SK-N-SH treated with all-trans-retinoic acid at 6 μM for 48 hours (cell line): ENCODE results near the gene VIM.

Experiments used
- ATAC-seq: fragments of 200-7000 bp; cut with Tn5 transposase; 3 replicates; pipeline ENCODE4 v1.9.1; 2020; ENCODE audit warnings: mild to moderate bottlenecking, moderate library complexity
- ARNTL ChIP-seq: fragments of 450-650 bp; formaldehyde crosslinking; IDR thresholded peaks from 2 replicates; pipeline ENCODE4 v1.5.0; 2020; ENCODE audit warnings: low read depth, mild to moderate bottlenecking, moderate library complexity, borderline replicate concordance
- BACH2 ChIP-seq: fragments of 250-450 bp; sonication (Bioruptor Pico); IDR thresholded peaks from 2 replicates; pipeline ENCODE4 v1.9.0; 2021; ENCODE audit warnings: mild to moderate bottlenecking, borderline replicate concordance
- CSDC2 ChIP-seq: fragments of 250-450 bp; sonication (Bioruptor Pico); IDR thresholded peaks from 2 replicates; pipeline ENCODE4 v1.5.0; 2020; ENCODE audit warnings: mild to moderate bottlenecking, moderate library complexity
- ESRRG ChIP-seq: fragments of 250-450 bp; sonication (Bioruptor Pico); IDR thresholded peaks from 2 replicates; pipeline ENCODE4 v1.6.1; 2021; ENCODE audit warnings: mild to moderate bottlenecking
- GLIS3 ChIP-seq: fragments of 250-450 bp; sonication (Bioruptor Pico); IDR thresholded peaks from 2 replicates; pipeline ENCODE4 v1.5.0; 2020; ENCODE audit warnings: mild to moderate bottlenecking, moderate library complexity
- ISL1 ChIP-seq: fragments of 250-450 bp; sonication (Bioruptor Pico); IDR thresholded peaks from 2 replicates; pipeline ENCODE4 v2.1.2; 2022; ENCODE audit warnings: mild to moderate bottlenecking, moderate library complexity
- OSR1 ChIP-seq: fragments of 250-450 bp; sonication (Bioruptor Pico); IDR thresholded peaks from 2 replicates; pipeline ENCODE4 v1.8.0; 2022; ENCODE audit warnings: moderate library complexity, mild to moderate bottlenecking, inconsistent platforms
- PPARA ChIP-seq: fragments of 250-450 bp; sonication (Bioruptor Pico); IDR thresholded peaks from 2 replicates; pipeline ENCODE4 v1.5.0; 2020; ENCODE audit warnings: mild to moderate bottlenecking, borderline replicate concordance
- RARB ChIP-seq: fragments of 250-450 bp; sonication (Bioruptor Pico); IDR thresholded peaks from 2 replicates; pipeline ENCODE4 v1.8.0; 2021; ENCODE audit warnings: mild to moderate bottlenecking, moderate library complexity
- SNAI2 ChIP-seq: fragments of 250-450 bp; sonication (Bioruptor Pico); IDR thresholded peaks from 2 replicates; pipeline ENCODE4 v1.5.0; 2020; ENCODE audit warnings: mild to moderate bottlenecking, moderate library complexity
- TCF4 ChIP-seq: fragments of 250-450 bp; sonication (Bioruptor Pico); IDR thresholded peaks from 2 replicates; pipeline ENCODE4 v1.8.0; 2021; ENCODE audit warnings: mild to moderate bottlenecking, moderate library complexity, borderline replicate concordance
- TOX ChIP-seq: fragments of 250-450 bp; sonication (Bioruptor Pico); IDR thresholded peaks from 2 replicates; pipeline ENCODE4 v1.8.0; 2021; ENCODE audit warnings: mild to moderate bottlenecking, moderate library complexity, borderline replicate concordance
- ZC3H10 ChIP-seq: fragments of 250-450 bp; sonication (Bioruptor Pico); IDR thresholded peaks from 2 replicates; pipeline ENCODE4 v1.5.1; 2021; ENCODE audit warnings: mild to moderate bottlenecking, moderate library complexity
- ZFP3 ChIP-seq: fragments of 250-450 bp; sonication (Bioruptor Pico); IDR thresholded peaks from 2 replicates; pipeline ENCODE4 v1.5.0; 2020; ENCODE audit warnings: mild to moderate bottlenecking, moderate library complexity
- ZFP30 ChIP-seq: fragments of 450-650 bp; formaldehyde crosslinking; IDR thresholded peaks from 2 replicates; pipeline ENCODE4 v1.5.0; 2022; ENCODE audit warnings: mild to moderate bottlenecking, moderate library complexity
- ZNF565 ChIP-seq: fragments of 450-650 bp; formaldehyde crosslinking; conservative IDR thresholded peaks from 2 replicates; pipeline ENCODE4 v1.5.0; 2020; ENCODE audit warnings: low read depth, mild to moderate bottlenecking, moderate library complexity
- ZNF70 ChIP-seq: fragments of 450-650 bp; formaldehyde crosslinking; IDR thresholded peaks from 2 replicates; pipeline ENCODE4 v1.5.0; 2020; ENCODE audit warnings: mild to moderate bottlenecking, moderate library complexity
- ZNF8 ChIP-seq: fragments of 450-650 bp; formaldehyde crosslinking; IDR thresholded peaks from 2 replicates; pipeline ENCODE4 v1.5.0; 2020; ENCODE audit warnings: mild to moderate bottlenecking, moderate library complexity
- TF ChIP-seq, protein P1 (sequence below): fragments of 250-450 bp; sonication (Bioruptor Pico); IDR thresholded peaks from 2 replicates; pipeline ENCODE4 v1.8.0; 2021; ENCODE audit warnings: low read depth, mild to moderate bottlenecking, moderate library complexity, borderline replicate concordance
- TF ChIP-seq, protein P2 (sequence below): fragments of 250-450 bp; sonication (Bioruptor Pico); IDR thresholded peaks from 2 replicates; pipeline ENCODE4 v1.5.1; 2020; ENCODE audit warnings: low read depth, mild to moderate bottlenecking, moderate library complexity
- TF ChIP-seq, protein P3 (sequence below): fragments of 250-450 bp; sonication (Bioruptor Pico); IDR thresholded peaks from 2 replicates; pipeline ENCODE4 v1.5.1; 2021; ENCODE audit warnings: mild to moderate bottlenecking, moderate library complexity
- TF ChIP-seq, protein P4 (sequence below): fragments of 250-450 bp; sonication (Bioruptor Pico); IDR thresholded peaks from 2 replicates; pipeline ENCODE4 v1.8.0; 2020; ENCODE audit warnings: mild to moderate bottlenecking, moderate library complexity, borderline replicate concordance
- TF ChIP-seq, protein P5 (sequence below): fragments of 250-450 bp; sonication (Bioruptor Pico); IDR thresholded peaks from 2 replicates; pipeline ENCODE4 v1.5.0; 2020; ENCODE audit warnings: mild to moderate bottlenecking, moderate library complexity

The VIM gene

DNA sequence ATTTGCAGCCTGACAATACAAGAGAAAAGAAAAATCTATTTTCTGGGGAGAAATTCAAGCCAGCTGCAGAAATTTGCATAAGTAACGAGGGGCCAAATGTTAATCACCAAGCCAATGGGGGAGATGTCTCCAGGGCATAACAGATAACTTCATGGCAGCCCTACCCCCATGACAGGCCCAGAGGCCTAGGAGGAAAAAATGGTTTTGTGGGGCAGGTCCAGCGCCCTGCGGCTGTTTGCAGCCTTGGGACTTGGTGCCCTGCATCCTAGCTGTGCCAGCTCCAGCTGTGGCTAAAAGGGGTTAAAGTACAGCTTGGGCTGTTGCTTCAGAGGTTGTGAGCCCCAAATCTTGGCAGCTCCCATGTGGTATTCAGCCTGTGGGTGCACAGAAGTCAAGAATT is 54.3 kb downstream of the VIM start:
- ATAC-seq: no peak
- no peak for TF ChIP-seq ESRRG (CRISPR knock-in tag)
- no peak for TF ChIP-seq CSDC2
- TF ChIP-seq, protein P1, sequence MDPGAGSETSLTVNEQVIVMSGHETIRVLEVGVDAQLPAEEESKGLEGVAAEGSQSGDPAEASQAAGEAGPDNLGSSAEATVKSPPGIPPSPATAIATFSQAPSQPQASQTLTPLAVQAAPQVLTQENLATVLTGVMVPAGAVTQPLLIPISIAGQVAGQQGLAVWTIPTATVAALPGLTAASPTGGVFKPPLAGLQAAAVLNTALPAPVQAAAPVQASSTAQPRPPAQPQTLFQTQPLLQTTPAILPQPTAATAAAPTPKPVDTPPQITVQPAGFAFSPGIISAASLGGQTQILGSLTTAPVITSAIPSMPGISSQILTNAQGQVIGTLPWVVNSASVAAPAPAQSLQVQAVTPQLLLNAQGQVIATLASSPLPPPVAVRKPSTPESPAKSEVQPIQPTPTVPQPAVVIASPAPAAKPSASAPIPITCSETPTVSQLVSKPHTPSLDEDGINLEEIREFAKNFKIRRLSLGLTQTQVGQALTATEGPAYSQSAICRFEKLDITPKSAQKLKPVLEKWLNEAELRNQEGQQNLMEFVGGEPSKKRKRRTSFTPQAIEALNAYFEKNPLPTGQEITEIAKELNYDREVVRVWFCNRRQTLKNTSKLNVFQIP (CRISPR knock-in tag): no peak
- TF ChIP-seq ISL1 (CRISPR knock-in tag): no peak
- no peak for TF ChIP-seq TCF4
- TF ChIP-seq TOX (CRISPR knock-in tag): no peak
- no peak for TF ChIP-seq OSR1
- TF ChIP-seq, protein P2, sequence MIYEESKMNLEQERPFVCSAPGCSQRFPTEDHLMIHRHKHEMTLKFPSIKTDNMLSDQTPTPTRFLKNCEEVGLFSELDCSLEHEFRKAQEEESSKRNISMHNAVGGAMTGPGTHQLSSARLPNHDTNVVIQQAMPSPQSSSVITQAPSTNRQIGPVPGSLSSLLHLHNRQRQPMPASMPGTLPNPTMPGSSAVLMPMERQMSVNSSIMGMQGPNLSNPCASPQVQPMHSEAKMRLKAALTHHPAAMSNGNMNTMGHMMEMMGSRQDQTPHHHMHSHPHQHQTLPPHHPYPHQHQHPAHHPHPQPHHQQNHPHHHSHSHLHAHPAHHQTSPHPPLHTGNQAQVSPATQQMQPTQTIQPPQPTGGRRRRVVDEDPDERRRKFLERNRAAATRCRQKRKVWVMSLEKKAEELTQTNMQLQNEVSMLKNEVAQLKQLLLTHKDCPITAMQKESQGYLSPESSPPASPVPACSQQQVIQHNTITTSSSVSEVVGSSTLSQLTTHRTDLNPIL: no peak
- TF ChIP-seq, protein P3, sequence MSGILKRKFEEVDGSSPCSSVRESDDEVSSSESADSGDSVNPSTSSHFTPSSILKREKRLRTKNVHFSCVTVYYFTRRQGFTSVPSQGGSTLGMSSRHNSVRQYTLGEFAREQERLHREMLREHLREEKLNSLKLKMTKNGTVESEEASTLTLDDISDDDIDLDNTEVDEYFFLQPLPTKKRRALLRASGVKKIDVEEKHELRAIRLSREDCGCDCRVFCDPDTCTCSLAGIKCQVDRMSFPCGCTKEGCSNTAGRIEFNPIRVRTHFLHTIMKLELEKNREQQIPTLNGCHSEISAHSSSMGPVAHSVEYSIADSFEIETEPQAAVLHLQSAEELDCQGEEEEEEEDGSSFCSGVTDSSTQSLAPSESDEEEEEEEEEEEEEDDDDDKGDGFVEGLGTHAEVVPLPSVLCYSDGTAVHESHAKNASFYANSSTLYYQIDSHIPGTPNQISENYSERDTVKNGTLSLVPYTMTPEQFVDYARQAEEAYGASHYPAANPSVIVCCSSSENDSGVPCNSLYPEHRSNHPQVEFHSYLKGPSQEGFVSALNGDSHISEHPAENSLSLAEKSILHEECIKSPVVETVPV (CRISPR knock-in tag): no peak
- no peak for TF ChIP-seq RARB
- TF ChIP-seq ZNF8 (CRISPR knock-in tag): no peak
- TF ChIP-seq GLIS3 (CRISPR knock-in tag): no peak
- no peak for TF ChIP-seq ZNF565 (CRISPR knock-in tag)
- no peak for TF ChIP-seq ZFP30 (CRISPR knock-in tag)

DNA sequence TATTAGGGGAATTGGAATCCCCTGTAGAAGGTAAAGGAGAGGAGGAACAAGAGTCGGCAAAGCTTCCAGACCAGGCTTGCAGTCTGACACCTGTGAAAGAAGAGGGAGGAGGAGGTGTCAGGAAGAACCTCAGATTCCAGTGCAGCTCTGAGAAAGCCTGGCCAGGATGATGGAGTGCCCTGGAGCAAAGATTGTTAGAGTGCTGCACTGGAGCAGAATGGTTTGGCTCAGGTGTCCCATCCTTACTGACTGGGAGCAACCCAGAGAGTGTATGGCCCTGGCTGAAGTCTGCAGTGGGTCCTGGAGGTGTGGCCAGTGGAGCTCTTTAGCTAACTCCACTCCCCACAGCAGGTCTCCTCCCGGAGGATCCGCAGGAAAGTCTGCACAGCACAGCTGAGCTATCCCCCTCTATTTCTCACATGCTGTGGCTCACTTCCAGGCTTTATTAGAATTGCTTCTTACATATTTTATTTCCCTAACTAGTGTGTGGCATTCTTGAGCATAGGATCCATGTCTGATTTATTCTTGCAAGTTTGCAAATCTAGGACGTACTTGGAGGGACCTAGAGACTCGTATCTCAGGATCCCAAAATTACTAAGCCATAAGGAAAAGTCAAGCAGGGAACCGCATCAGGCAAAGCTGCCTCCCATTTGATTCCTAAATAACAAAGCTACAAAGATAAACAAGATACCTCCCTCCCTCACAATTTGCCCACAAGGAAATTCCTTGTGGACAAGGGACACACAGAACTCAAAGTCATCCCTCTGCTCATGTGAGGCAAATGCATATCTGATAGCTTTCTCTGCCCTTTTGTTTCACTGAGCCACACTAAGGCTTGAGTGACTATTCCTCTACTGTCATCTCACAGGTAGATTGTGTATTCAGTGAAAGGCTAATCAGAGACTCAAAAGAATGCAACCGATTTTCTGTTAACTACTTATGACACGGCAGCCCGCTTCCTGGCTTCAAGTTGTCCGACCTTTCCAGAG is 58.8 kb downstream of the VIM start:
- no peak; the same call in 2 of the 3 replicates for ATAC-seq
- TF ChIP-seq, protein P2: no peak
- TF ChIP-seq TCF4 (no peak), ZC3H10 (CRISPR knock-in tag) (no peak), ARNTL (CRISPR knock-in tag) (no peak), GLIS3 (CRISPR knock-in tag) (no peak), RARB (no peak), PPARA (CRISPR knock-in tag) (no peak), SNAI2 (CRISPR knock-in tag) (no peak), ZNF8 (CRISPR knock-in tag) (no peak), TOX (CRISPR knock-in tag) (no peak), ZNF70 (CRISPR knock-in tag) (no peak), ZFP3 (CRISPR knock-in tag) (no peak), ZFP30 (CRISPR knock-in tag) (no peak), BACH2 (CRISPR knock-in tag) (no peak), ESRRG (CRISPR knock-in tag) (no peak), ISL1 (CRISPR knock-in tag) (no peak)
- TF ChIP-seq, protein P4, sequence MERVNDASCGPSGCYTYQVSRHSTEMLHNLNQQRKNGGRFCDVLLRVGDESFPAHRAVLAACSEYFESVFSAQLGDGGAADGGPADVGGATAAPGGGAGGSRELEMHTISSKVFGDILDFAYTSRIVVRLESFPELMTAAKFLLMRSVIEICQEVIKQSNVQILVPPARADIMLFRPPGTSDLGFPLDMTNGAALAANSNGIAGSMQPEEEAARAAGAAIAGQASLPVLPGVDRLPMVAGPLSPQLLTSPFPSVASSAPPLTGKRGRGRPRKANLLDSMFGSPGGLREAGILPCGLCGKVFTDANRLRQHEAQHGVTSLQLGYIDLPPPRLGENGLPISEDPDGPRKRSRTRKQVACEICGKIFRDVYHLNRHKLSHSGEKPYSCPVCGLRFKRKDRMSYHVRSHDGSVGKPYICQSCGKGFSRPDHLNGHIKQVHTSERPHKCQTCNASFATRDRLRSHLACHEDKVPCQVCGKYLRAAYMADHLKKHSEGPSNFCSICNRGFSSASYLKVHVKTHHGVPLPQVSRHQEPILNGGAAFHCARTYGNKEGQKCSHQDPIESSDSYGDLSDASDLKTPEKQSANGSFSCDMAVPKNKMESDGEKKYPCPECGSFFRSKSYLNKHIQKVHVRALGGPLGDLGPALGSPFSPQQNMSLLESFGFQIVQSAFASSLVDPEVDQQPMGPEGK (CRISPR knock-in tag): no peak
- TF ChIP-seq, protein P3 (CRISPR knock-in tag): no peak
- TF ChIP-seq, protein P5, sequence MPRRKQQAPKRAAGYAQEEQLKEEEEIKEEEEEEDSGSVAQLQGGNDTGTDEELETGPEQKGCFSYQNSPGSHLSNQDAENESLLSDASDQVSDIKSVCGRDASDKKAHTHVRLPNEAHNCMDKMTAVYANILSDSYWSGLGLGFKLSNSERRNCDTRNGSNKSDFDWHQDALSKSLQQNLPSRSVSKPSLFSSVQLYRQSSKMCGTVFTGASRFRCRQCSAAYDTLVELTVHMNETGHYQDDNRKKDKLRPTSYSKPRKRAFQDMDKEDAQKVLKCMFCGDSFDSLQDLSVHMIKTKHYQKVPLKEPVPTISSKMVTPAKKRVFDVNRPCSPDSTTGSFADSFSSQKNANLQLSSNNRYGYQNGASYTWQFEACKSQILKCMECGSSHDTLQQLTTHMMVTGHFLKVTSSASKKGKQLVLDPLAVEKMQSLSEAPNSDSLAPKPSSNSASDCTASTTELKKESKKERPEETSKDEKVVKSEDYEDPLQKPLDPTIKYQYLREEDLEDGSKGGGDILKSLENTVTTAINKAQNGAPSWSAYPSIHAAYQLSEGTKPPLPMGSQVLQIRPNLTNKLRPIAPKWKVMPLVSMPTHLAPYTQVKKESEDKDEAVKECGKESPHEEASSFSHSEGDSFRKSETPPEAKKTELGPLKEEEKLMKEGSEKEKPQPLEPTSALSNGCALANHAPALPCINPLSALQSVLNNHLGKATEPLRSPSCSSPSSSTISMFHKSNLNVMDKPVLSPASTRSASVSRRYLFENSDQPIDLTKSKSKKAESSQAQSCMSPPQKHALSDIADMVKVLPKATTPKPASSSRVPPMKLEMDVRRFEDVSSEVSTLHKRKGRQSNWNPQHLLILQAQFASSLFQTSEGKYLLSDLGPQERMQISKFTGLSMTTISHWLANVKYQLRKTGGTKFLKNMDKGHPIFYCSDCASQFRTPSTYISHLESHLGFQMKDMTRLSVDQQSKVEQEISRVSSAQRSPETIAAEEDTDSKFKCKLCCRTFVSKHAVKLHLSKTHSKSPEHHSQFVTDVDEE (CRISPR knock-in tag): no peak
- TF ChIP-seq, all 23 proteins: peak for 0
